Measurements from ENCODE around the gene LIG4. TPM values are rescaled to one million over a fixed set of nuclear protein-coding genes. Genes with fewer than 3 reads are reported as not detected.
"Not testable (repeated sequence)": the region's sequence is repeated elsewhere in the genome, so short reads cannot be mapped to it uniquely, and the experiment has no call there.

The LIG4 gene
- total RNA-seq, 1 donor from 2014 or later: 14.8 TPM

DNA sequence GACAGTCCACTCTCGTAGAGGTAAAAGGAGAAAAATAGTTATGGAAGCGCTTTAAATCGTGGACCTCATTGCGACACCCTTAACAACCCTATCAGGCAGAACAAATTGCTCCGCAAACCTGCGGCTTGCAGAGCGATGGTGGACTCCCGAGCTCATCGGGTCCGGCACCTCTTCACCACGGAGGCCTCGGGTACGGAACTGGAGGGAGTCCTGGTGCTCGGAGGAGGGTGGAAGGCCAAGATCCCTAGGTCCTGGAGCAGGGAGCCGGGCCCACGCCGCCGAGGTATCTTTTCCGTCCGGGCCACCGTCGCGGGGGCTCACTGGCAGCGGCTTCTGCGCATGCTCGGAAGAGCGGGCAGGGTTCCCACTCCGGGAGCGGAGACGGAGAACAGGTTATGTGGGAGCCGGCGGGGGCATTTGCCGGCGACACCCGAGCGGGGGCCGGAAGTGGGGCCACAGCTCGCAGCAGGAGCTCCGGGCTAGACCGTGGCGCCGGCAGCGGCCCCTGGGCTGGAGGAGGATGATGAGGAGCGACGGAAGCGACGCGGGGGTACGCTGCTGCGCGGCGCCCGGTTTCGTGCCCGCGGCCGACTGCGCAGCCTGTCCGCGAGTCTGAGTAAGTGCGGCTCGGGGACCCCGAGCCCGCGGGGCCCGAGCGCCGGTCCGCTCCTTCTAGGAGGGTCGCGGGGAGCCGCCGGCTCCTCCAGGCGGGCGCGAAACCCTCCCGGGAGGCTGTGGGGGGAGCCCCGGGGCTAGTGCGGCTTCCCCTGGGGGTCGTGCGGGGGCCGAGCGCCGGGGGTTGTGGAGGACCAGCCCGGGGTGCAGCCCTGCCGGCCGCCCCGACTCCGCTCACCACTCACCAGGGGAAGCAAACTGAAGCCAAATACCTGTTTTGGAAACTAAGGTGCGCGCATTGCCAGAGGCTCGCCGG, 3.0 kb upstream of the LIG4 start, which contains the start of gene ABHD13:
TSS of gene ABHD13 (plus strand) at position 349 of the 931 bp plus-strand sequence. CDS start 10,827 bp downstream, outside the sequence.
- DNase-seq (peak; percentile 92), ATAC-seq (ENCODE audit: low read depth) (peak; percentile 62)
- Mint-ChIP-seq H3K4me3 (peak within 1 kb of the TSS; percentile 96), H3K9me3 (no peaks in the 10 kb centered on the region), H3K27ac (peak within 1 kb of the TSS; percentile 96), H3K4me1 (peaks cover 70% of the 10 kb centered on the region), H3K36me3 (ENCODE audit: low read depth) (peaks cover 9% of the 10 kb centered on the region), H3K27me3 (no peaks in the 10 kb centered on the region)
- TF ChIP-seq, protein P1, sequence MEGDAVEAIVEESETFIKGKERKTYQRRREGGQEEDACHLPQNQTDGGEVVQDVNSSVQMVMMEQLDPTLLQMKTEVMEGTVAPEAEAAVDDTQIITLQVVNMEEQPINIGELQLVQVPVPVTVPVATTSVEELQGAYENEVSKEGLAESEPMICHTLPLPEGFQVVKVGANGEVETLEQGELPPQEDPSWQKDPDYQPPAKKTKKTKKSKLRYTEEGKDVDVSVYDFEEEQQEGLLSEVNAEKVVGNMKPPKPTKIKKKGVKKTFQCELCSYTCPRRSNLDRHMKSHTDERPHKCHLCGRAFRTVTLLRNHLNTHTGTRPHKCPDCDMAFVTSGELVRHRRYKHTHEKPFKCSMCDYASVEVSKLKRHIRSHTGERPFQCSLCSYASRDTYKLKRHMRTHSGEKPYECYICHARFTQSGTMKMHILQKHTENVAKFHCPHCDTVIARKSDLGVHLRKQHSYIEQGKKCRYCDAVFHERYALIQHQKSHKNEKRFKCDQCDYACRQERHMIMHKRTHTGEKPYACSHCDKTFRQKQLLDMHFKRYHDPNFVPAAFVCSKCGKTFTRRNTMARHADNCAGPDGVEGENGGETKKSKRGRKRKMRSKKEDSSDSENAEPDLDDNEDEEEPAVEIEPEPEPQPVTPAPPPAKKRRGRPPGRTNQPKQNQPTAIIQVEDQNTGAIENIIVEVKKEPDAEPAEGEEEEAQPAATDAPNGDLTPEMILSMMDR (IDR thresholded peaks at IDR 0.05): no peak
- intact Hi-C loops (cut with micrococcal nuclease): loop anchor here (1.0 to 5.0 kb wide), 5 partner anchors 9 to 1651 kb away; partner anchors contain the start of genes ARGLU1 and TNFSF13B
- ChIA-PET POLR2A (interaction anchor here (1.0 to 1.1 kb wide), 3 partner anchors 8 to 52 kb away, joined by 3 to 4 read pairs (median 4); no protein-coding TSS in a partner anchor), CTCF (interaction anchor here (2.6 kb wide), 1 partner anchor 42 kb away, joined by 9 read pairs; no protein-coding TSS in a partner anchor)

GRCh38 chr13:108217307-108218043, 2.1 kb upstream of the LIG4 start:
- peaks cover 73% of the 10 kb centered on the region for H3K4me1 Mint-ChIP-seq
- CTCF ChIA-PET; DNase-seq; H3K9me3 Mint-ChIP-seq; H3K27me3 Mint-ChIP-seq; H3K36me3 Mint-ChIP-seq (ENCODE audit: low read depth); ATAC-seq (ENCODE audit: low read depth): not testable (repeated sequence)
- POLR2A ChIA-PET: interaction anchor here (0.9 to 1.1 kb wide), 3 partner anchors 11 to 53 kb away, joined by 3 to 5 read pairs (median 4); no protein-coding TSS in a partner anchor
- intact Hi-C loops (cut with micrococcal nuclease): loop anchor here (1.0 to 5.0 kb wide), 5 partner anchors 10 to 1650 kb away; partner anchors contain the start of genes ARGLU1 and TNFSF13B
- peak overlapping the region; percentile 96 for H3K4me3 Mint-ChIP-seq
- peak overlapping the region; percentile 96 for H3K27ac Mint-ChIP-seq

DNA sequence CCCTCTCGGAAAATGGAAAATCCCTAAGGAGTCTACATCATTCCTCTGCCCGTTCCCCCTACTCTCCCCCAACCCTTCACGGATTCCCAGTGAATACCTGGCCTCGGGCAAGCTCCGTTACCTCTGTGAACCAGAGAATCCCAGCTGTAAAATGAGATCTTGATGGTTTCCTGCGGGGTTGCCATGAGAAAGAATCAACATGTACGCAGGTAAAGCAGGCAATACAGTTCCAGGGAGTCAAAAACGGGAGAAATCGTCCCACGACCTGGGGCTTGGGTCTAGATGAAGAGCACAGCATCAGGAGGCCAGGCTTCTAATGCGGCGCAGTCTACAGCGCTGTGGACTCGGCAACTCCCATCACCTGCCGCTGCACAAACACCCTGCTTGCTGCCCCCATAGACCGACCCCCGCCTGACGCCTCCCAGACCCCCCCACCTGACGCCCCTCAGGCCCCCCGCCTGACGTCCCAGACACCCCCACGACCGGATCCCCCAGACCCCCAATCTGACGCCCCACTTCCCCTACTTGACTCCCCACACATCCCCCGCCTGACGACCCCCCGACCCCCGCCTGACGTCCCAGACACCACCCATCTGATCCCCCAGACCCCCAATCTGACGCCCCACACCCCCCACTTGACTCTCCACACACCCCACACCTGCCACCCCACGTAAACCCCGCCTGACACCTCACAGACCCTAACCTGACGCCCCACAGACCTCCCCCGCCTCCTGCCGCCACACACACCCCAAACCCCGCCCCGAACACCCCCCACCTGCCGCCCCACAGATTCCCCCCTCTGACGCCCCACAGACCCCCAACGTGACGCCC, 680 bp downstream of the LIG4 start:
- Mint-ChIP-seq H3K9me3 (no peaks in the 10 kb centered on the region), H3K27ac (peak overlapping the region; percentile 80), H3K4me1 (peaks cover 72% of the 10 kb centered on the region), H3K27me3 (no peaks in the 10 kb centered on the region), H3K36me3 (ENCODE audit: low read depth) (peaks cover 22% of the 10 kb centered on the region), H3K4me3 (peak overlapping the region; percentile 88)
- ChIA-PET POLR2A (interaction anchor here (1.0 to 1.1 kb wide), 2 partner anchors 55 to 947 kb away, joined by 3 read pairs; partner anchors contain the start of gene TNFSF13B), CTCF (interaction anchor here (1.3 kb wide), 1 partner anchor 55 kb away, joined by 4 read pairs; the partner anchor contains the start of gene TNFSF13B)
- ATAC-seq (ENCODE audit: low read depth) (no peak), DNase-seq (no peak)
- TF ChIP-seq, protein P1 (IDR thresholded peaks at IDR 0.05): no peak
- intact Hi-C loops (cut with micrococcal nuclease): loop anchor here (1.0 to 5.0 kb wide), 3 partner anchors 948 to 1647 kb away; partner anchors contain the start of genes ARGLU1 and IRS2

GRCh38 chr13:108213946-108214345, 1.4 kb downstream of the LIG4 start:
- ChIA-PET POLR2A (interaction anchor here (1.1 kb wide), 1 partner anchor 56 kb away, joined by 3 read pairs; the partner anchor contains the start of gene TNFSF13B), CTCF (interaction anchor here (1.2 to 1.3 kb wide), 2 partner anchors 12 to 56 kb away, joined by 4 read pairs; partner anchors contain the start of gene TNFSF13B)
- no peak for ATAC-seq (ENCODE audit: low read depth)
- Mint-ChIP-seq H3K4me1 (peaks cover 70% of the 10 kb centered on the region), H3K27ac (peak overlapping the region; percentile 80), H3K4me3 (peak overlapping the region; percentile 88), H3K27me3 (no peaks in the 10 kb centered on the region), H3K9me3 (peaks cover 2% of the 10 kb centered on the region), H3K36me3 (ENCODE audit: low read depth) (peaks cover 29% of the 10 kb centered on the region)
- TF ChIP-seq, protein P1 (IDR thresholded peaks at IDR 0.05): no peak
- DNase-seq: no peak
- intact Hi-C loops (cut with micrococcal nuclease): loop anchor here (1.0 to 2.0 kb wide), 2 partner anchors 29 to 1573 kb away; partner anchors contain the start of gene IRS2
